Calu3 (cell line): ENCODE measurements around the gene PCYT1A. TPM values are rescaled to one million over a fixed set of nuclear protein-coding genes. Genes with fewer than 3 reads are reported as not detected.
A peak's percentile ranks its signal among the peaks of the same experiment; 100 is the strongest.

Source experiments
- BruUV-seq: library from RNA; stranded (reverse); fragments of 400-500 nt; replicated peaks from 2 replicates; lab custom pipeline; 2021; lab: Mats Ljungman, UMichigan
- CTCF ChIA-PET: fragments of 300-600 bp; sonication (Branson Sonifier 250); formaldehyde crosslinking; loops from one replicate; lab custom pipeline; 2022; ENCODE audit warnings: antibody characterized with exemption; lab: Charles Lee
- DNase-seq: peaks from one replicate; pipeline ENCODE4 v3.0.0; 2022
- H3K27ac Mint-ChIP-seq: one replicate; pipeline ENCODE4 v1.8.0; 2022; ENCODE audit warnings: mixed read lengths; ENCODE audit not compliant: unreplicated experiment
- H3K27me3 Mint-ChIP-seq: one replicate; pipeline ENCODE4 v1.8.0; 2022; ENCODE audit warnings: mixed read lengths; ENCODE audit not compliant: unreplicated experiment
- H3K36me3 Mint-ChIP-seq: one replicate; pipeline ENCODE4 v1.8.0; 2022; ENCODE audit warnings: mild to moderate bottlenecking, moderate library complexity, mixed read lengths; ENCODE audit not compliant: insufficient read depth, unreplicated experiment
- H3K4me1 Mint-ChIP-seq: one replicate; pipeline ENCODE4 v1.8.0; 2022; ENCODE audit warnings: mild to moderate bottlenecking, low read depth, mixed read lengths; ENCODE audit not compliant: unreplicated experiment
- H3K4me3 Mint-ChIP-seq: one replicate; pipeline ENCODE4 v1.8.0; 2022; ENCODE audit warnings: mild to moderate bottlenecking, low read depth, moderate library complexity, mixed read lengths; ENCODE audit not compliant: unreplicated experiment
- H3K9me3 Mint-ChIP-seq: one replicate; pipeline ENCODE4 v1.8.0; 2022; ENCODE audit warnings: low read depth, mixed read lengths; ENCODE audit not compliant: unreplicated experiment
- CTCF ChIP-seq: fragments of 200-600 bp; IDR thresholded peaks from one replicate; pipeline ENCODE4 v1.8.0; 2022; ENCODE audit warnings: antibody characterized with exemption; ENCODE audit not compliant: unreplicated experiment
- intact Hi-C: fragments of 100-400 bp; cut with micrococcal nuclease; formaldehyde crosslinking; loops from one replicate; pipeline ENCODE4 v1.10.0; 2022; ENCODE audit not compliant: unreplicated experiment
- total RNA-seq: library from RNA; stranded (reverse); gene quantifications from 2 replicates; pipeline ENCODE4 v1.2.3, GENCODE V29; 2022

The PCYT1A gene
- total RNA-seq, 1 experiment from 2014 or later, result 47.0 TPM

DNA sequence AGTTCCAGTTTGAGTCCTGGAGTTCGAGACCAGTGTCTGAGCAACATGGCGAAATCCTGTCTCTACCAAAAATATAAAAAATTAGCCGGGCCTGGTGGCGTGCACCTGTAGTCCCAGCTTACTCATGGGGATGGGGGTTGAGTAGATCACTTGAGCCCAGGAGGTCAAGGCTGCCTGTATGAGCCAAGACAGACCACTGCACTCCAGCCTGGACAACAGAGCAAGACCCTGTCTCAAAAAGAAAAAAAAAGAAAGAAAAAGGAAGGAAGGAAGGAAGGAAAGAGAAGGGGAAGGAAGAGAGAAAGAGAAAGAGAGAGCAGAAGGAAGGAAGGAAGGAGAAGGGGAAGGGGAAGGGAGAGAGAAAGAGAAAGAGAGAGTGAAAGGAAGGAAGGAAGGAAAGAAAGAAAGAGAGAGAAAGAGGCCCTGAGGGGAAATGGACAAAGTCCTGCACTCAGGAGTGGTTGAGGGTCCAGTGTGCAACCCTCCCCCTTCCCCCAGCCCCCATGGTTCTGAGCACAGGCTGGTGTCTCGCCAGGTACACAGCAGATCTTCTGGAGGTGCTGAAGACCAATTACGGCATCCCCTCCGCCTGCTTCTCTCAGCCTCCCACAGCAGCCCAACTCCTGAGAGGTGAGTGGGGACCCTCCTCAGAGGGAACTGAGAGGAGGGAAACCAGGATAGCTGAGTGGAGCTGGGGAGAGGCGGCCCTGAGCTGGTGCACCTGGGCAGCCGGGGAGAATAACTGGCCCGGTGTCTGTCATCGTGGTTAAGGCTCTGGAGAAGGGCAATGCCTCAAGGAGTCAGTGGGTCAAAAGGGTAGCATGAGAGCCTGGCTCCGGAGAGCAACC, 70.0 kb downstream of the PCYT1A start:
- no peaks in the 10 kb centered on the region for H3K9me3 Mint-ChIP-seq
- no peaks in the 10 kb centered on the region for H3K4me1 Mint-ChIP-seq
- intact Hi-C loops, result no loop called here
- no TSS peak for BruUV-seq
- peaks cover 58% of the 10 kb centered on the region for H3K27me3 Mint-ChIP-seq
- no peak for TF ChIP-seq CTCF
- H3K36me3 Mint-ChIP-seq, result no peaks in the 10 kb centered on the region
- no peak overlapping the region for H3K27ac Mint-ChIP-seq
- H3K4me3 Mint-ChIP-seq, result no peak overlapping the region
- no peak for DNase-seq
- CTCF ChIA-PET, result interaction anchor here (0.6 kb wide), 1 partner anchor 200 kb away, joined by 4 read pairs; no protein-coding TSS in a partner anchor

GRCh38 chr3:196216681-196217211, 70.8 kb downstream of the PCYT1A start:
- intact Hi-C loops, result no loop called here

GRCh38 chr3:196216089-196216564, 71.4 kb downstream of the PCYT1A start, which contains the start of gene SLC51A:
Gene SLC51A (plus strand): TSS chr3:196216534. CDS start chr3:196216713, 179 bp downstream.
- BruUV-seq, result no TSS peak
- H3K4me1 Mint-ChIP-seq, result no peaks in the 10 kb centered on the region
- no peaks in the 10 kb centered on the region for H3K36me3 Mint-ChIP-seq
- intact Hi-C loops, result no loop called here
- H3K27me3 Mint-ChIP-seq, result peaks cover 63% of the 10 kb centered on the region
- no peak within 1 kb of the TSS for H3K27ac Mint-ChIP-seq
- peak within 1 kb of the TSS; percentile 33 for H3K4me3 Mint-ChIP-seq
- CTCF ChIA-PET, result no interaction called here
- H3K9me3 Mint-ChIP-seq, result no peaks in the 10 kb centered on the region
- DNase-seq, result peak; percentile 41
- TF ChIP-seq CTCF, result no peak

More at GRCh38 chr3:196216681-196217211, 70.8 kb downstream of the PCYT1A start:
- Mint-ChIP-seq H3K4me3 (peak overlapping the region; percentile 33), H3K4me1 (no peaks in the 10 kb centered on the region), H3K27ac (no peak overlapping the region), H3K9me3 (no peaks in the 10 kb centered on the region), H3K27me3 (peaks cover 58% of the 10 kb centered on the region), H3K36me3 (no peaks in the 10 kb centered on the region)
- CTCF ChIA-PET, result no interaction called here
- no peak for TF ChIP-seq CTCF
- DNase-seq, result no peak
- BruUV-seq, result no TSS peak

DNA sequence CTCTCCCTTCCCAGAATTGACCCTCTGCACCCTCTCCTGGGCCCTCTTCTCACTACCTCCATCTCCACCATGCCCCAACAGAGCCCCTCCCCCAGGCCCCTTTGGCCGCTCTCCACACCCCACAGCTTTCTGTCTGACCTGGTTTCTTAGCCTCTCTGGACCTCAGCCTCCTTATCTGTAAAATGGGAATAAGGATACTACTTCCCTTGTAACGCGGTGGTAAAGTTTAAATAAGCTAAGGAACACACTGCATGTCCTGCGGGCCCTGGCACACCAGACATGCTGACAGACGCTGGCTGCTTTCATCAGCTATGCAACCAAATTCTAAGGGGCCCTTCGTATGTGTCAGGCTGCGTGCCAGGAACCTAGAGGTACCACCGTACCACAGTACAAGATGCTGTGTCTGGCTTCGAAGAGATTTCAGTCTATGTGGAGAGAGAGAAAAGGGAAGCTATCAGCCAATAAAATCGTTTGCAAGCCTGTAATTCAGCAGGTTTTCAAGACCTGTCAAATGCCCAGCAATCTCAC, 72.0 kb downstream of the PCYT1A start:
- no TSS peak for BruUV-seq
- intact Hi-C loops, result no loop called here
- no peaks in the 10 kb centered on the region for H3K4me1 Mint-ChIP-seq
- H3K9me3 Mint-ChIP-seq, result no peaks in the 10 kb centered on the region
- peaks cover 68% of the 10 kb centered on the region for H3K27me3 Mint-ChIP-seq
- CTCF ChIA-PET, result interaction anchor here (0.6 kb wide), 1 partner anchor 15 kb away, joined by 3 read pairs; no protein-coding TSS in a partner anchor
- H3K36me3 Mint-ChIP-seq, result no peaks in the 10 kb centered on the region
- TF ChIP-seq CTCF, result no peak
- no peak overlapping the region for H3K27ac Mint-ChIP-seq
- DNase-seq, result no peak
- H3K4me3 Mint-ChIP-seq, result no peak overlapping the region
